Gastroesophageal sphincter (tissue), 3 donors: Measurements from ENCODE around the gene LMNB1.

Source experiments
- POLR2A ChIP-seq, 2 donors: fragments of 450-650 bp; IDR thresholded peaks; one replicate each; pipeline ENCODE4 v1.6.1; 2017; ENCODE audit warnings: antibody characterized with exemption in 2 of 2, mild to moderate bottlenecking in 2 of 2, moderate library complexity in 1 of 2
- POLR2AphosphoS5 ChIP-seq: sonication (generic); formaldehyde crosslinking; IDR thresholded peaks from one replicate; pipeline ENCODE4 v1.6.1; 2017; ENCODE audit warnings: antibody characterized with exemption
- TF ChIP-seq, protein P1 (sequence below), 4 experiments: fragments of 200-600 bp in 2 of 4; fragments of 450-650 bp in 2 of 4; sonication (generic) in 1 of 4; IDR thresholded peaks; one replicate each; pipeline ENCODE4 v1.5.1; 2017 to 2019; ENCODE audit warnings: antibody characterized with exemption in 4 of 4, mild to moderate bottlenecking in 2 of 4, moderate library complexity in 2 of 4

DNA sequence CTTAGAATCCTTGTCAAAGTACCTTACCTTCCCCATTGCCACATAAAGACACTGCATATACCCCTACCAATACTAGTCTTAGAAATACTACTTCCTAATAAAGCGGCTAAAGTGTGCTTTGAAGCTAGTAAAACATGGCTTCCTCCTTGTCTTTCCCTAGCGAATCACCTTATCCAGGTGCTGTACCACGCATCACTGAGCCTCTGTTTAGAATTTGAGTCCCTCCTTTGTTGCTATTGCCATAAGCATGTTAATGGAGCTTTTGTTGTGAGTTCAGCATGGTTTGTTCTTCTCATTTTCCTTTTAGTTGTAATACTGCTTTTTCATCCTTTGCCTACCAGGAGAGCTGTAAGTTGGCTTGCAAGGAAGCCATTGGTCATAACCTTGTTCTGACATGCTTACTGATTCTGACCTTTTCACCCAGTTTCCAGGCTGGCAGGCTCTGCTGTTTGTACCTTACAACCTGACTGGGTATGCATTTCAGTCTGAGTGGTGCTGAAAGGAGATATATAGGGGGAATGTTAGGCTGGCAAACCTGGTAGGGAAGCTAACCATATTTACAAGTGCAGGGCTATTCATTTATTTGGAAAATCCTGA, 49.8 kb downstream of the LMNB1 start:
- TF ChIP-seq, protein P1, sequence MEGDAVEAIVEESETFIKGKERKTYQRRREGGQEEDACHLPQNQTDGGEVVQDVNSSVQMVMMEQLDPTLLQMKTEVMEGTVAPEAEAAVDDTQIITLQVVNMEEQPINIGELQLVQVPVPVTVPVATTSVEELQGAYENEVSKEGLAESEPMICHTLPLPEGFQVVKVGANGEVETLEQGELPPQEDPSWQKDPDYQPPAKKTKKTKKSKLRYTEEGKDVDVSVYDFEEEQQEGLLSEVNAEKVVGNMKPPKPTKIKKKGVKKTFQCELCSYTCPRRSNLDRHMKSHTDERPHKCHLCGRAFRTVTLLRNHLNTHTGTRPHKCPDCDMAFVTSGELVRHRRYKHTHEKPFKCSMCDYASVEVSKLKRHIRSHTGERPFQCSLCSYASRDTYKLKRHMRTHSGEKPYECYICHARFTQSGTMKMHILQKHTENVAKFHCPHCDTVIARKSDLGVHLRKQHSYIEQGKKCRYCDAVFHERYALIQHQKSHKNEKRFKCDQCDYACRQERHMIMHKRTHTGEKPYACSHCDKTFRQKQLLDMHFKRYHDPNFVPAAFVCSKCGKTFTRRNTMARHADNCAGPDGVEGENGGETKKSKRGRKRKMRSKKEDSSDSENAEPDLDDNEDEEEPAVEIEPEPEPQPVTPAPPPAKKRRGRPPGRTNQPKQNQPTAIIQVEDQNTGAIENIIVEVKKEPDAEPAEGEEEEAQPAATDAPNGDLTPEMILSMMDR (IDR thresholded peaks at IDR 0.05): no peak
- no peak for TF ChIP-seq POLR2A (IDR thresholded peaks at IDR 0.05)
- no peak for TF ChIP-seq POLR2AphosphoS5
